Measurements from ENCODE around the gene SYS1. TPM values are rescaled to one million over a fixed set of nuclear protein-coding genes. Genes with fewer than 3 reads are reported as not detected.
A peak's percentile ranks its signal among the peaks of the same experiment; 100 is the strongest.
"Not testable (repeated sequence)": the region's sequence is repeated elsewhere in the genome, so short reads cannot be mapped to it uniquely, and the experiment has no call there.

Gene SYS1
- total RNA-seq, 1 experiment from 2014 or later = 27.8 TPM

- Histone ChIP-seq H3K27ac (no peak overlapping the region), H3K27me3 (no peaks in the 10 kb centered on the region), H3K4me3 (no peak overlapping the region), H3K4me1 (peaks cover 58% of the 10 kb centered on the region), H3K36me3 (0 out of 2 replicates have a peak, but pooled peaks cover 2% of the 10 kb centered on the region), H3K9me3 (replicated peaks) (no peaks in the 10 kb centered on the region)
- DNase-seq = no peak
Observed at GRCh38 chr20:45344168-45344860, 18.6 kb upstream of the SYS1 start.

- no peaks in the 10 kb centered on the region for H3K27me3 ChIP-seq
- 0 out of 2 replicates have a peak, but pooled peaks cover 2% of the 10 kb centered on the region for H3K36me3 ChIP-seq
- H3K27ac ChIP-seq = peak overlapping the region; percentile 0; the same call in 1 of the 2 replicates
- no peak overlapping the region for H3K4me3 ChIP-seq
- DNase-seq = no peak
- peaks cover 57% of the 10 kb centered on the region for H3K4me1 ChIP-seq
- no peaks in the 10 kb centered on the region for H3K9me3 ChIP-seq (replicated peaks)
Observed at GRCh38 chr20:45345104-45345936, 17.6 kb upstream of the SYS1 start.

- Histone ChIP-seq H3K27ac (no peak overlapping the region; the same call in 1 of the 2 replicates), H3K9me3 (replicated peaks) (no peaks in the 10 kb centered on the region), H3K4me3 (no peak overlapping the region), H3K4me1 (peaks cover 56% of the 10 kb centered on the region), H3K36me3 (0 out of 2 replicates have a peak, but pooled peaks cover 2% of the 10 kb centered on the region), H3K27me3 (no peaks in the 10 kb centered on the region)
- peak in 1 of 2 experiments; percentile 53 for DNase-seq
Observed at GRCh38 chr20:45346291-45346718, 16.7 kb upstream of the SYS1 start.

GRCh38 chr20:45346851-45347250 lies 16.1 kb upstream of the SYS1 start:
- H3K4me1 ChIP-seq = peaks cover 50% of the 10 kb centered on the region
- no peak overlapping the region for H3K27ac ChIP-seq
- H3K4me3 ChIP-seq = peak overlapping the region; percentile 90
- H3K27me3 ChIP-seq = no peaks in the 10 kb centered on the region
- no peaks in the 10 kb centered on the region for H3K9me3 ChIP-seq (replicated peaks)
- H3K36me3 ChIP-seq = 0 out of 2 replicates have a peak, but pooled peaks cover 2% of the 10 kb centered on the region
- no peak for DNase-seq

- Histone ChIP-seq H3K4me3 (peak overlapping the region; percentile 90), H3K27ac (peak overlapping the region; percentile 68), H3K4me1 (peaks cover 45% of the 10 kb centered on the region), H3K9me3 (replicated peaks) (no peaks in the 10 kb centered on the region), H3K27me3 (no peaks in the 10 kb centered on the region), H3K36me3 (0 out of 2 replicates have a peak, but pooled peaks cover 2% of the 10 kb centered on the region)
- no peak for DNase-seq
Observed at GRCh38 chr20:45347297-45347935, 15.5 kb upstream of the SYS1 start.

- Histone ChIP-seq H3K4me3 (peak within 1 kb of the TSS; percentile 90), H3K36me3 (0 out of 2 replicates have a peak, but pooled peaks cover 2% of the 10 kb centered on the region), H3K27me3 (no peaks in the 10 kb centered on the region), H3K9me3 (replicated peaks) (no peaks in the 10 kb centered on the region), H3K4me1 (peaks cover 40% of the 10 kb centered on the region), H3K27ac (peak within 1 kb of the TSS; percentile 68)
- DNase-seq = peak; percentile 73 to 80
Observed at GRCh38 chr20:45347936-45348778, 14.8 kb upstream of the SYS1 start, which contains the start of gene SDC4. Gene SDC4, minus strand, starts transcription at chr20:45348424. Its CDS starts 40 bp downstream, at chr20:45348384.

- DNase-seq = no peak
- Histone ChIP-seq H3K36me3 (no peaks in the 10 kb centered on the region), H3K4me3 (no peak overlapping the region)
Observed at GRCh38 chr20:45350217-45350616, 12.7 kb upstream of the SYS1 start.

GRCh38 chr20:45350795-45351194 lies 12.2 kb upstream of the SYS1 start:
- not testable (repeated sequence) for H3K9me3 ChIP-seq (replicated peaks); H3K4me3 ChIP-seq; H3K27me3 ChIP-seq; DNase-seq; H3K27ac ChIP-seq; H3K36me3 ChIP-seq
- peaks cover 29% of the 10 kb centered on the region for H3K4me1 ChIP-seq

More at GRCh38 chr20:45350217-45350616, 12.7 kb upstream of the SYS1 start:
- Histone ChIP-seq H3K27me3 (no peaks in the 10 kb centered on the region), H3K4me1 (peaks cover 32% of the 10 kb centered on the region), H3K27ac (no peak overlapping the region), H3K9me3 (replicated peaks) (no peaks in the 10 kb centered on the region)

- Histone ChIP-seq H3K4me1 (peaks cover 19% of the 10 kb centered on the region), H3K9me3 (replicated peaks) (no peaks in the 10 kb centered on the region), H3K27me3 (no peaks in the 10 kb centered on the region), H3K27ac (no peak overlapping the region), H3K4me3 (no peak overlapping the region), H3K36me3 (no peaks in the 10 kb centered on the region)
- DNase-seq = no peak
Observed at GRCh38 chr20:45352729-45353128, 10.2 kb upstream of the SYS1 start.

GRCh38 chr20:45353746-45354145 lies 9.2 kb upstream of the SYS1 start:
- no peaks in the 10 kb centered on the region for H3K27me3 ChIP-seq
- peaks cover 25% of the 10 kb centered on the region for H3K4me1 ChIP-seq
- H3K4me3 ChIP-seq = no peak overlapping the region
- H3K27ac ChIP-seq = no peak overlapping the region
- no peak for DNase-seq
- no peaks in the 10 kb centered on the region for H3K36me3 ChIP-seq
- no peaks in the 10 kb centered on the region for H3K9me3 ChIP-seq (replicated peaks)

GRCh38 chr20:45354423-45355208 lies 8.3 kb upstream of the SYS1 start:
- Histone ChIP-seq H3K27ac (no peak overlapping the region), H3K4me3 (no peak overlapping the region), H3K9me3 (replicated peaks) (no peaks in the 10 kb centered on the region), H3K27me3 (no peaks in the 10 kb centered on the region), H3K36me3 (no peaks in the 10 kb centered on the region), H3K4me1 (peaks cover 31% of the 10 kb centered on the region)
- no peak for DNase-seq

GRCh38 chr20:45355209-45356084 lies 7.5 kb upstream of the SYS1 start:
- Histone ChIP-seq H3K9me3 (replicated peaks) (no peaks in the 10 kb centered on the region), H3K27ac (no peak overlapping the region), H3K4me1 (peaks cover 39% of the 10 kb centered on the region), H3K4me3 (no peak overlapping the region), H3K27me3 (no peaks in the 10 kb centered on the region), H3K36me3 (no peaks in the 10 kb centered on the region)
- no peak for DNase-seq
